ENCODE data around the gene TSHZ3.

TSHZ3 gene

DNA sequence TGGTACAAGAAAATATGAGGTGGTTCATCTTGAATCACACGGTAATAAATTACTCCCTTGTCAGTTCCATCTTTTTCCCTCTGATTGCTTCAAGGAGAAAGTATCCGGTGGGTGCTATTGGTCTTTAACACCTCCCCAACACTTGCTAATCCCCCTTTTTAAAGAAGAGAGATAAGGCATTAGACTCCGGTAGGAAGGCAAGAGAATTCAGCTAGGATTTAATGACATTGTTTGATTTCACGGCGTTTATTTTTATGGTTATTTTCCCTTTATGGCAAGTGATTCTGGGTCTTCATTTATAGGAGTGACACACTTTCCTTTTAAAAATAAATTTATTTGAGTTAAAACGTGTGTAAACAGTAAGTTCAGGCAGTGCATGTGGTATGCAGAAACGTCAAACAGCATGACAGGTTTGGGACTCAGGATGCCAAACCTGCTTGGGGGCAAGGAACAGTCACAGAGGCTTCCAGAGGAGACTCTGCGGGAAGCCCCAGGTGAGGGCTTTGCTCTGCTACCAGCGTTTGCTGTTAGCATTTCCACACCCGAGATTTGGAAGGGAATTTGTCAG, 36.5 kb downstream of the TSHZ3 start:
- no peak for DNase-seq (ENCODE audit: low read depth in 3 of 3)

DNA sequence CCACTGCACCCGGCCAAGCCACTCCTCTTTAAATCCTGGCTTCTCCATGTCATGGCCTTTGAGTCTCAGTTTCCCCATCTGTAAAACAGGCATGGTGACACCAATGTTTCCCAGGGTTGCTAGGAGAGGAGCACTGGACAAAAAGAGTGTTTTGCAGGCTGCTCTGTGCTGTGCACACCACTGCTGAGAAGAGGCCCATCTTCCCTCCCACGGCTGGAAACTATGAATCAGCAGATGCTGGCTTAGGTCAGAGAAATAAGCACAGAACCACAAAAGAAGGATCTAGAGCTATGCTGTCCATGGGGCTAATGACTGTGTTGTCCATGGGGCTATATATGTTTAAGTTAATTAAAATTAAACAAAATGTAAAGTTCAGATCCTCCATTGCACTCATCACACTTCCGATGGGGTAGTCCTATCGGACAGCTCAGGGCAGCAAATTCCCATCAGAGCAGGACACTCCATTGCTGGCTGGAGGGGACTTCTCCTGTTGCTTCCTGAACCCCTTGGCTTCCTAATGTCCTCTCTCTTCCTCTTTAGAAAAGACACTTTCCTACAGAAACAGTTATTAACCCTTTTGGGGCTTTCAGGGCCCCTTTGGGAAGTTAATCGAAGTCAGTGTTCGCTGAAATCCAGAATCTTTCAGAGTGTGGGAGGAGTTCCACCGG, 37.1 kb downstream of the TSHZ3 start:
- peak in 2 of 3 experiments; percentile 8 to 9 for DNase-seq (ENCODE audit: low read depth in 3 of 3)

DNA sequence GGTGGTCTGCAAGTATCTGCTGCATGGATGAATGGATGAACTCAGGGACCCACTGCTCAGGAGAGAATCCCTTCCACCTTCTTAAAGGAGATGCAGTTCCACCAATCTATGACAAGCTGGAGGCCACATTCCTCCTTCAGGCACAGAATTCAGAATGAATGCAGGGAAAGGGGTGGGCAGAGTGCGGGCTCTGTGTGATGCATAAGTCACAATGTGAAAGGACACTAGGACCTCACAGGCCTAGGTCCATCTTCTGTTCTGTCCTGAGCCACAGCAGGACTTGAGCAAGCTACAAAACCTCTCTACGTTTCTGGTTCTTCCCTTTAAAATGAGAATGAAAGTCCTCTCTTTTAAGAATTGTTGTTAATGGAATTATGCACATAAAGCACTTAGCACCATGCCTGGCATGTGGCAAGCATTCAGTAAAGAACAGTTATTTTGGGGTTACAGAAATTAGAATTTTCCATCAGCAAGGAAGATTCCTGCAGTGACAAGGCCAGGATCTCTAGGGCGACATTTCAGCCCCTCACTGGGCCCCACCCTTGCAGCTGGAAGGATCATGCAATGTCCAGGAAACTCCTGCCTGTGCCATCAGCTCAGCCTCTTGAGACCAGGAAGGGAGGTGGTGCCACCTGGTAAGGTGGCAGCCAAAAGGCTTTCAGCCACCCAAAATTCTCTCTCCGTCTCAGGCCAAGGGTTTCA, 38.7 kb downstream of the TSHZ3 start:
- DNase-seq (ENCODE audit: low read depth in 3 of 3), result no peak

DNA sequence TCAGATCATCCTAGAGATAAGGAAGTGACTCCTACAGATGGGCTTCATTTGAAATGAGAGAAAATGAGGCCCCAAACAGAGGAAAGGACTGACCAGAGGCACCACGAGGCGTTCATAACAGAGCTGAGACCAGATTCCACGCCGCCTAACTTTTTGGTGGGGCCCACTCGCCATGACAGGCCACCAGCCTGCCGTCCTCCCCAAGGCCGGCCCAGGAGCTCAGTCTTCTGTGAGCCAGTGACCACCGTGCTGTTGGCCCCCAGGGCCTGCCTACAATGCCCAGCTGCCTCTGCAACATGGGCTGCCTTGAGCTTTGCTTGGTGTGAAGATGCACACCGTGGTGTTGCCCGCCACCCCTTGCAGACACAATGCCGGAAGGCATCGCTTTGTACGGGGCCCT, 40.5 kb downstream of the TSHZ3 start:
- DNase-seq (ENCODE audit: low read depth in 3 of 3), result no peak

DNA sequence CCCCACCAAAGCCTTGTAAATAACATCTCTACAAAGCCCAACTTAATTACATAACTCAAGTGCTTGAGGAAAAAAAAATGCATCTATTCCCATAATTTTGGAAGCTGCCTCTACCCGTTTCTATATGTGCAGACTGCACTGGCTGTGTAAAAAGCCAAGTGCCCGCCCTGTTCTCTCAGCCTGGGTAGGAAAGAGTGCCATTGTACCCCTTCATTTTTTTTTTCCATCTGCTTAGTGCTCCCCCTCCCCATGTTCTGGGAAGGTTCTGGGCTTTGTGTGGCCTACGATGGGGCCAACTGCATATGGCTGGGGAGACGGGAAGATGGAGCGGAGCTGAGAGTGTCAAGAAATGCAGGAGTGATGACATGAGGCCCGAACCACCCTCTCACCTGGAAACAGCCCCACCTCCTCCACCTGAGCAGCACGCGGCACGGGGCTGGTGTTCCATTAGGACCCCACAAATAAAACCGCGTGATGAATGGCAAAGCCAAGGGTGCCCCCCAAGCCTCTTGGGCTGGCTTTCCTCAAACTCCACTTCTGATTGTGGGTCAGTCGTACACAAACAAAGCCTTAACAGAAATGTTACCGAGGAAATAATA, 42.1 kb downstream of the TSHZ3 start:
- DNase-seq (ENCODE audit: low read depth in 3 of 3), result no peak

DNA sequence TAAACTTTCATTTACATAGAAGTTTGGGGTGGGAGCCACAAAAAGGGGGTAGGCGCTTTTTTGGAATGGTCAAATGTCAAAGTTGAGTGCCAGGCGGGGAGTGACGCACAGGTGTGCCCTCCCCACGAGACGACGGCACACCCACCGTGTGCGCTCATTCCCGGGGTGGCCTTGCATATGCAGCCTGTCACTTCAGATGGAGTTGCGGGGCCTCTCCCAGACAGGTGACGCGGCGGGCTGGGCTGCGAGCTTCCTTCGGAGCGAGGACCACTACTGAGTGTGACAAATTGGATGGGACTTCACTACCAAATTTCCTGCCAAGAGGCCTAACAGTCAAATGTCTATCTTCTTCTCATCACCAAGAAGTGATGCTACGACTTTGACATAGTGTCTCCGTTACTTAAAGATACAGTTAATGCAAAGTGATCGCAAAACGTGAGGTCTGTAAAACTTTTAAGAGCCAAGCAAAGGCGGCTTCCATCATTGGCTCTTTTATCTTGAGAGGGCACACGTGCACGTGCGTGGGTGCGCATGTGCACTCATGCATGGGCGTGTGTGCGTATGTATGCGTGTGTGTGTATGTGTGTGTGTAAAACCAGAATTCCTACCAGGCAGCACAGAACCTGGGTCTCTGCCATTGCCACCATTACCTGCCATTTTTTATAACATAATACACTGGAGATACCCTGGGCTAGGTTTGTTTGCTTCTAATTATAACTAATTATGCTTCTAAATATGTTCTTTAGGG, 43.1 kb downstream of the TSHZ3 start:
- DNase-seq (ENCODE audit: low read depth in 3 of 3), result no peak

DNA sequence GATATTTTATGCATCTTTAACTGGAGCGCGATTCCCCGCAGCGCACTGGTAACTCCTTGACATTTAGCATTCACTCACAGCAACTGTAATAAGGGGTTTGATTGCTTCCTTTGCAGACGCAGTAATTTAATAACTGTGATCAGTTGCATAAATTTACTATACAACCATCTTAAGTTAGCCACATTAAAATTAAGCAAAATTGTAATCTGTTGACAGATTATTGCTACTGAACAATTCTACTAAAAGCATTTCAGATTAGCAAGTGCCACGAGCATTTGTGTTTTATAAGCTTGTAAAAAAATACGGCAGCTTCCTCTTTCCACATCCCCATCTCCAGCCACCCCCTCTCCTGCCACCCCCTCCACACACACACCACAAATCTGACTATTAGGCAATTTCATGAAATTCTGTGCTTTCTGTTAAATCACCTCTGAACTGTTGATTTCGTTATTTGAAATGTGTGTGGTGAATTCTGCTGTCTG, 44.4 kb downstream of the TSHZ3 start:
- DNase-seq (ENCODE audit: low read depth in 3 of 3), result no peak

DNA sequence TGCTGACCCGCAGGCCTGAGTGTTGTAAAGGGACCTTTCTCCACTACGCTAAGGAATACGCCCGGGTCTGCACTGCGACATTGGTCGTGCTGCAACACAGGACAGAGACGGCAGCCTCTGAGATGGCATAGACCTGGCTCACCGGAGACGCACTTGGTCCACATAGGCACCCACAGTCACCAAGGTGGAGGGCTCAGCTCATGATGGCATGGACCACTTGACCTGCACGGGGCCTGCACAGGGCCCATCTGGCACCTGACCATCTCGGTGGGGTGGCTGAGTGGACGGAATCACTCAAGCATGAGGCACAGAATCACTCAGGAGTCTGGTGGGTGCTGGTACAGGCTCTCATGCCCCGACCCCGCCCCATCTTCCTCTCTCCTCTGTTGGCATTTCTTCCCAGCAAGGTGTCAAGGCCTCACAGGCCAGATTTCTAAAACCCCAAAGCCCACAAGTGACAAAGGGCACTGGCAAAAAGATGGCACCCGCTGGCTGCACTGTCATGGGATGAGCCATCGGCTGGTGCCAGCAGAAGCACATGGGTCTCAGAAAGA, 45.9 kb downstream of the TSHZ3 start:
- no peak for DNase-seq (ENCODE audit: low read depth in 3 of 3)

DNA sequence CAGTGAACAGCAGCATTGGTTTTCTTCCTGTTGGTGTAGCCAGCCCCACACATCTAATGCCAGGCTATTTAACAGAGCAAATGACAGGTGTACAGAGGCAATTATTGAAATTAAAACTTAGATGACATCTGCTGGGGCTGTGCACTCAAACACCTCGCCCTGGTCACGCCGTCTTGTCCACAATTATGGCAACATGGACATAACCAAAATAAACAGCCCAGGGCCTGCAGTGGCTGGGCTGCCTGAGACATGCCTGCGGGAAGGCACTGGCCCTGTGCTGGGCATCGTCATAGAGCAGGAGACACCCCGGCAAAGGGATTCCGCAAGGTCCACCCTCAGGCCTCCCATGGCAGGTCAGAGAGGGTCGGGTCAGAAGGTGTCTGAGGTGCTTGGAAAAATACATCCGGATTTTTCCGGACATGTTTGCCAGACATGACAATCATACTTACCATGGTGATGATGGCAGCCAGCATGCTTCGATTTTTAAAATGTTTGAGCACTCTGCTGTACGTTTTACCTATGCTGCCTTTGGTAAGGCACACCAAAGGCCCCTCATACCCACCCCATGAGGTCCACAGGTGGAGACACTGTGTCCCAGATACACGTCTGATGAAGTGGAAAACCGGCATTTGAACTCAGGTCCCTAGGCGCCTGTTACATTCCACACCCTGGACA, 47.8 kb downstream of the TSHZ3 start:
- DNase-seq (ENCODE audit: low read depth in 3 of 3), result no peak

DNA sequence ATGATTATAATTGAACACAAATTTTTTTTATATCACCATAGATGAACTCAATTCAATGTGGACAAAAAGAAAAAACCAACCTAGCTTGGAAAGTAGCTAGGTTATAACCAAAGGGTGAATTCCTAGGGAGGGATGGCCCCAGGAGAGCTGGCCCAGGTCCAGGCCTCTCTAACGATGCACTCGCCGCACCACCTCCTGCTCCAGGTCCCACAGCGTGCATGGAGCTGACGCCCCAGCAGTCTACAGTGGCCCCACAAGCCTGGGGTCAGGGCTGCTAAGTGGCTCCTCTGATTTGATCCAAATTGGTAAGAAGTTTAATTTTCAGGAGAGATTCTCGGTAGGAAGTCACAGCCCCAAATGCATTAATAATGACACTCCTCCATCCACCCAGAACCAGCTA, 48.8 kb downstream of the TSHZ3 start:
- DNase-seq (ENCODE audit: low read depth in 3 of 3), result no peak

DNA sequence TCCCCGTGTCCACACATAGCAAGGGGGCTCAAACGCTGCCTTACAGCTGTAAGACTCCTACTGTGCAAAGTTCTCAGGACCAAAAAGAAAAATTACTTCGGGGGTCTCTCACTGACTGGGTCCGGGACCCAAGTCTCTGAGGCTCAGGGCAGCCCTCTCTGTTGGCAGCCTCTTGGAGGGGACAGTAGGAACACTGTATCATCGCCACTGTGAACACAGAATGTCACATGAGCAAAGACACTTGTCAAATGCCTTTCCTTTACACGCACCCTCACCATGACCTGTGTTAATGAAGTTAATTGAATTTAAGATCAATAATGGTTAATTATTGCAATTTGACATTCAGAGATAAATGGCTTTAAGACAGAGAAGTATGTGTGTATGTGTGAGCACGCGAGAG, 49.6 kb downstream of the TSHZ3 start:
- no peak for DNase-seq (ENCODE audit: low read depth in 3 of 3)

DNA sequence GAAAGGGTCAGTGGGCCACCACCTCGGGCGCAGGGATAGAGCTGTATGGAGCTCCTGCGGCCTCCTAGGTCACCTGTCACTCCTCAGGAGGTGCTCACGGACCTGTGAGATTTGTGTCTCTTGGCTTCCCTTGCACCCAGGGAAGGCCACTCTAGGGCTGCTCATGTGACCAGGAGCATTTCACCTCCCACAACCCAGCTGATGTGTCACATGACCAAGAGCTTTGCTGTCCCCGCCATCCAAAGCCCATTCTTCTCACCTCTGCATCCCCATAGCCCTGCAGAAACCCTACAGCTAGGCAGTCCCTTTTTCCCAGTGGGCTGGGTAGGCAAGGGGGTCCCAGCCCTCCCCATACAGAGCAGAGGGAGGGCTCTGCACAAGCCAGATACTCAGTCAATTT, 51.2 kb downstream of the TSHZ3 start:
- DNase-seq (ENCODE audit: low read depth in 3 of 3), result no peak

DNA sequence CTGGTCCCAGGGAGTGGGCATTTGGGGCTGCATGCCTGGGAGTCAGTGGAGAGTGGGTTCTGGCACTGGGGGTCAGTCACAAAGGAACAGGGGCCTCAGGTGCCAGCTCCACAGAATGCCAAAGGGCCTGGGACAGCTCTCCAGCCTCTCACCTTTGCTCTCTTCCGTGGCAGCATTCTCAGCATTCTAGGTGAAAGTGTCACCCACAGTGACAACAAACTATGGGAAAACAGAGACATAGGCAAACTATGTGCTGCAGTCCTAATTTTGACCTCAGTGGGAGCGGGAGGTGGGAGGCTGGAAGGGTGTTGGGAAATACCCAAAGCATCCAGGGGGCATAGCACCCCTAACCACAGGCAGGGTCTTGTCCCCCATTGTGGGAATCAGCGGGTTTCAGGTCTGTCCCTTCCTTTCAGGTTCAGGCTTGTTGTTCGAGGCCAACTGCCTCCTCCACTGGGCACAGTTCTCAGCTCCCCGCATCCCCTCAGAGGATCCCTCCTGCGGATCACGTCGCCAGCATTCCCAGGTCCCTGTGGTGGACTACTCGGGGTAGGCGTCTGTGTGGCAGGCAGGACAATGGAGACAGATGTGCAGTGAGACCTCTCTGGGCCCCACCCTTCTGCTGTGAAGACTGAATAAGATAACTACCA, 52.4 kb downstream of the TSHZ3 start:
- DNase-seq (ENCODE audit: low read depth in 3 of 3), result no peak

DNA sequence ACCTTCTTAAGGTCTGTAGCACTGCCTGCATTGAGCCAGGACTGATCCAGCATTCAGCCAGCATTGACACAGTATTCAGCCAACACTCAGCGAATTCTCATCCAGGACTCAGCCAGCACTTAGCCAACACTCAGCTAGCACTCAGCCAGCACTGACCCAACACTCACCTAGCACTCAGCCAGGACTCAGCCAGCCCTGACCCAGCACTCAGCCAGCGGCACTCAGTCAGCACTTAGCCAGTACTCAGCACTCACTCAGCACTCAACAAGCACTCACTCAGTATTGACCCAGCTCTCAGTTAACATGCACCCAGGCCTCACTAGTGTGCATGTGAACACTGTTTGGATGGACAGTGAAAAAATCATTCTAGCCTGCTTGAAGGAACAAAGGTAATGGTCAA, 55.0 kb downstream of the TSHZ3 start:
- DNase-seq (ENCODE audit: low read depth in 3 of 3), result no peak

DNA sequence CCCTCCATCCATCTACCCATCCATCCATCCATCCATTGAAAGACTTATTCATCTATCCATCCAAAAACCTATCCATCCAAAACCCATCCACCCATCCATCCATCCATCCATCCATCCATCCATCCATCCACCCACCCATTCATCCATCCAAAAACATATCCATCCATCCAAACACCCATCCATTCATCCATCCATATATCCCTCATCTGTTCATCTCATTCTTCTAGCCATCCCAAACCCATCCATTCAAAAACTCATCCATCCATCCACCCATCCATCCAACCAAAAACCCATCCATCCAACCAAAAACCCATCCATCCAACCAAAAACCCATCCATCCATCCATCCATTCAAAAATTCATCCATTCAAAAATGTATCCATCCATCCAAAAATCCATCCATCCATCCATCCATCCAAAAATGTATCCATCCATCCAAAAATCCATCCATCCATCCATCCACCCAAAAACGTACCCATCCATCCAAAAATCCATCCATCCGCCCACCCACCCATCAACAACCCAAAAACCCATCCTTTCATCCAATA, 56.5 kb downstream of the TSHZ3 start:
- DNase-seq (ENCODE audit: low read depth in 3 of 3), result no peak

DNA sequence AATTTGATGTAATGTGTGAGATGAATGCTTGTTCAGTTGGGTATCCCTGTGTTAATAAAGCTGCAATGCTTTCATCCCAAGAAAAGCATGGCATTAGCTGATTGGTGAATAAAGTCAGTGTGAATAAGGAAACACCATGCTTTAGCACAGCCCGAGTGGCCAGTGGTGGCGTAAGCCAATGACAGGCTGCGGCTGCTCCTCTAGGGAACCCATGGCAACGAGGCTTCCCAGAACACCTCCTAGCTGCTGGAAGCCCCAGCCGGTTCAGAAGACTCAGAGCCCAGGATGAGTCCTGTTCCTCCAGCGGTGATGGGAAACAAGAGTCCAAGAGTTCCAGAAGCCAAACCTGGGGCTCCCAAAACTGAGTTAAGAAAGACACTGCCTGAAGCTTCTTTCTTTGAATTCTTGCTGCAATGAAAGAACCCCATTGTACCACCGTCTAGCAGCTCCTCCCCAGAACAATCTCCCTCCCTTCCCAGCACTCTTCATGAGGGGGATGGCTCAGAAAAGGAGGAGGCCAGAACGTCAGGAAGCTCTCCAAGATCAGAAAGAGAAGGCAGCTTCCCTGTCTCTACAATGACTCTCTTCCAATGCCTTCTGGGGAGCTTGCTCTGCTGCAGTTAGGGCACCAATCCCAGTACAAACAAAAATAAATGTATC, 58.2 kb downstream of the TSHZ3 start:
- DNase-seq (ENCODE audit: low read depth in 3 of 3), result no peak

DNA sequence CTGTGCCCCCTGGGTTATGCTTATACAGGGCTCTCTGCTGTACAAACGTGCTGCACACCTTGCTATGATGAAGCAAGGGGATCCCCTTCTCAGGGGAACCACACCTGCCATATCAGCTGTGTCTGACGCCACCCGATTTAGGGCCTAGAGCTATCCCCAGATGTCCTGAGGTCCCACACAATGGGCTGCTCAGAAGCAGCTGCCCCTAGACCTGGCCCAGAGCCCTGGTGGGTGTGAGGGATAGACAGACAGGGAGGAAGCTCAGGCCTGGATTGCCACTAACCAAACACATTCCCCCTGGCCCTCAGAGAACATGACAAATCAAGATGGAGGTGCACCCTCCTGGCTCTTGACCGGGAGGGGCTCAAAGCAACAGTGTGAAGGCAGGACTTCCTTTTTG, 59.3 kb downstream of the TSHZ3 start:
- DNase-seq (ENCODE audit: low read depth in 3 of 3), result no peak

DNA sequence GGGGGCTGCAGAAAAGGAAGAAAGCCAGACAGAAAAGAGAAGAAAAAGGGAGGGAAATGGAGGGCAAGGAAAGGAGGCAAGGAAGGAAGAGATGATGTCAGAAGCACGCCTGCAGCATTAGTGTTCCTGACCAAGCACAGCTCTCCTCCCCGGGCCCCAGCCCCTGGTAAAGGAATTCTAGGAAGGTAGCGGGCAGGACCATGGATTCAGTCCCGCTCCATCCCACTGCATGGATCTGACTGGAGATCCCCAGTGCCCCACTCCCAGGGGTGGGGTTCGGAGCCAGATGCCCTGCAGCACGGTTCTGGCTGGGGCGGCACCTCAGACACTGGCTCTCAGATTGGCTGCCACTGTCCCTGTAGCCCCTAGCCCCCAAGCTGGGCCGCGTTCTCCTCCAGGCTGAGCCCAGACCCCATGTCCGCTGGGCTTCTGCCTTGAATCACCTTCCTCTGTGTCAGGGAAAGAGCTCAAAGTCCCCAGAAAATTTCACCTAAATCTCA, 59.8 kb downstream of the TSHZ3 start:
- no peak for DNase-seq (ENCODE audit: low read depth in 3 of 3)

DNA sequence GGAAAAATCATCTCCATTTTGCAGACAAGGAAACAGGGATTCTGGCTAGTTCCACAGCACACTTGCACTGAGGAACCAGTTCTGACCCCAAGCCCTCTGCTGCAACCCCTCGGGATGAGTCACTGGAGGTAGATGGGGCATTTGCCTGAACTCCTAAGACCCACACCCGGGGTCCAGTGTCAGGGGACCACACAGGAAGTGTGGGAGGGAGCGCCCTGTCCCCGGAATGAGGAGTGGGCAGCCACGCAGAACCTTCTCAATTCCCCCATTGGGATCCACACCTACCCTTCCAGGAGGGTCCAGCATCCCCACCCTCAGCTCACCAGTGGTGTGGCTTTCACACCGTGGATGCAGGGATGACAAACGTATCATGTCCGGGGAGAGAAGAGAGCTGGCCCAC, 62.7 kb downstream of the TSHZ3 start:
- DNase-seq (ENCODE audit: low read depth in 3 of 3), result no peak

DNA sequence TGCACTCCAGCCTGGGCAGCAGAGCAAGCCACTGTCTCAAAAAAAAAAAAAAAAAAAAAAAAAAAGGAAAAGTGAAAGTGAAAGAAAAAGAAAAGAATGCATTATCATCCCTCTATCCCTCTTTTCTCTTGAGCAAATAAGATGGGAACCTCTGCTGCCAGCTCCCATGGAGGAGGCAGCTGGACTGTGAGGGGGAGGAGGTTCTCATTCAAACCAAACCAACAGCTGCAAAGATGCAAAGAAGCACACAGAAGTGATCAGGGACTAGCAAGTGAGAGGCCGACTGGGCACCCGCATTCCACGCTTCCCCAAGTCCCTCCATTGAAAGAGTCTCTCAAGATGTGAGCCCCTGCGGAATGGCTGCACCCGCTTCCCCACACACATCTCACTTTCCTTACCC, 63.5 kb downstream of the TSHZ3 start:
- no peak for DNase-seq (ENCODE audit: low read depth in 3 of 3)

Data from stimulated activated CD4-positive, alpha-beta T cell treated with anti-CD3 and anti-CD28 coated beads, TNF-alpha, amount 100 ng/mL, for 4 hours (primary cell).